Right lobe of liver (tissue), 6 donors: Measurements from ENCODE around the gene CAT. TPM values are rescaled to one million over a fixed set of nuclear protein-coding genes. Genes with fewer than 3 reads are reported as not detected.
A peak's percentile ranks its signal among the peaks of the same experiment; 100 is the strongest.

Experiments
- ATAC-seq, 4 donors: fragments of 200-7000 bp; cut with Tn5 transposase; one replicate each; pipeline ENCODE4 v1.9.1; 2020; ENCODE audit warnings: mild to moderate bottlenecking in 4 of 4, moderate library complexity in 4 of 4
- DNase-seq, 3 donors: peaks; one replicate each; pipeline ENCODE4 v3.0.0-alpha.2; 2020
- H3K27ac ChIP-seq, 3 donors: fragments of 200-600 bp; one replicate each; pipeline ENCODE4 v1.8.0; 2022
- H3K27me3 ChIP-seq, 2 donors: fragments of 200-600 bp; one replicate each; pipeline ENCODE4 v1.8.0; 2022
- H3K36me3 ChIP-seq, 4 donors: fragments of 200-600 bp; sonication (generic) in 1 of 4; one replicate each; pipeline versions ENCODE4 v1.5.1 to v1.8.0; 2017 to 2022; ENCODE audit warnings: control low read depth in 1 of 4
- H3K4me1 ChIP-seq, 4 donors: fragments of 200-600 bp; sonication (generic) in 1 of 4; one replicate each; pipeline versions ENCODE4 v1.5.1 to v1.8.0; 2017 to 2022; ENCODE audit warnings: control low read depth in 1 of 4
- H3K4me3 ChIP-seq, 3 donors: fragments of 200-600 bp; one replicate each; pipeline ENCODE4 v1.8.0; 2022
- H3K9me3 ChIP-seq, 4 donors: fragments of 200-600 bp; sonication (generic) in 1 of 4; one replicate each; pipeline versions ENCODE4 v1.5.1 to v1.8.0; 2017 to 2022; ENCODE audit warnings: control low read depth in 1 of 4
- CTCF ChIP-seq, 4 donors: fragments of 200-600 bp in 3 of 4; fragments of 450-650 bp in 1 of 4; IDR thresholded peaks; one replicate each; pipeline versions ENCODE4 v1.5.1 to v1.8.0; 2016 to 2022; ENCODE audit warnings: antibody characterized with exemption in 4 of 4, mild to moderate bottlenecking in 2 of 4
- POLR2A ChIP-seq: fragments of 450-650 bp; IDR thresholded peaks from one replicate; pipeline ENCODE4 v1.6.1; 2017; ENCODE audit warnings: antibody characterized with exemption, mild to moderate bottlenecking
- WGBS: methylation state at CpG from one replicate; pipeline ENCODE4 v1.1.6; 2018; ENCODE audit warnings: low coverage, low lambda C conversion rate; ENCODE audit not compliant: insufficient coverage; ENCODE audit errors: missing lambda C conversion rate; 5-methylcytosine and 5-hydroxymethylcytosine counted together
- intact Hi-C, 2 donors: fragments of 100-400 bp; cut with DNase I; formaldehyde crosslinking; loops; one replicate each; pipeline versions ENCODE4 v1.11.2 to v1.14.1; 2022
- total RNA-seq, 6 experiments: library from RNA; depleted of rRNA in 2 of 6; stranded (reverse); fragments of >200 nt in 2 of 6; fragmentation: NEBNext Ultra II Directional in 3 of 6; extraction: Animal tissue kit (Norgen Biotek cat#: 25700) in 3 of 6; gene quantifications; one replicate each; pipeline versions ENCODE4 v1.1.0 to v1.2.4, GENCODE V29; 2016 to 2023
- donor health status: DM: no; HTN: yes; CAD: no.
- donor health status: DM: no; HTN: no; CAD: no.
- donor health status: DM: no; HTN: no; CAD: no.
- donor health status: DM: no; HTN: yes; CAD: no.
- donor health status: DM: no; HTN: yes; CAD: no.

The CAT gene
- total RNA-seq, 6 experiments from 2014 or later: 212 to 450 (median 330) TPM

GRCh38 chr11:34432822-34433221 is 5.9 kb upstream of the CAT start:
- H3K27me3 ChIP-seq: no peaks in the 10 kb centered on the region
- H3K36me3 ChIP-seq: no peaks in the 10 kb centered on the region
- WGBS: 60% methylated on average over 5 of the region's 5 CpGs
- no peaks in the 10 kb centered on the region for H3K9me3 ChIP-seq
- peaks cover 0 to 44% (median 9%) of the 10 kb centered on the region in 4 donors for H3K4me1 ChIP-seq
- no peak overlapping the region for H3K27ac ChIP-seq
- H3K4me3 ChIP-seq: no peak overlapping the region
- intact Hi-C loops: no loop called here
- TF ChIP-seq POLR2A (no peak), CTCF (IDR thresholded peaks at IDR 0.05) (no peak)
- DNase-seq: no peak
- no peak for ATAC-seq

- TF ChIP-seq CTCF (IDR thresholded peaks at IDR 0.05): no peak
- TF ChIP-seq POLR2A: no peak
- peak overlapping the region in 1 of 3 donors; percentile 58 for H3K27ac ChIP-seq
- no peaks in the 10 kb centered on the region for H3K9me3 ChIP-seq
- H3K27me3 ChIP-seq: no peaks in the 10 kb centered on the region
- DNase-seq: peak in 1 of 3 donors; percentile 68
- H3K4me3 ChIP-seq: no peak overlapping the region
- no peaks in the 10 kb centered on the region for H3K36me3 ChIP-seq
- H3K4me1 ChIP-seq: peaks cover 0 to 44% (median 8%) of the 10 kb centered on the region in 4 donors
- intact Hi-C loops: no loop called here
- WGBS: 37% methylated on average over 3 of the region's 3 CpGs
- peak in 1 of 4 donors; percentile 34 for ATAC-seq
Observed at GRCh38 chr11:34433899-34434298, 4.8 kb upstream of the CAT start.

GRCh38 chr11:34437224-34438125 is 1.3 kb upstream of the CAT start:
- intact Hi-C loops: no loop called here
- DNase-seq: no peak
- Histone ChIP-seq H3K9me3 (no peaks in the 10 kb centered on the region), H3K27ac (peak overlapping the region; percentile 81 to 98 (median 98)), H3K4me3 (peak overlapping the region in 2 of 3 donors; percentile 85 to 91), H3K27me3 (no peaks in the 10 kb centered on the region), H3K36me3 (no peaks in the 10 kb centered on the region), H3K4me1 (peaks cover 0 to 66% (median 9%) of the 10 kb centered on the region in 4 donors)
- ATAC-seq: peak in 1 of 4 donors; percentile 24
- WGBS: 28% methylated on average over 2 of the region's 2 CpGs
- TF ChIP-seq POLR2A: no peak
- no peak for TF ChIP-seq CTCF (IDR thresholded peaks at IDR 0.05)

- no peaks in the 10 kb centered on the region for H3K9me3 ChIP-seq
- WGBS: 4% methylated on average over 8 of the region's 8 CpGs
- peak; percentile 40 for TF ChIP-seq POLR2A
- TF ChIP-seq CTCF (IDR thresholded peaks at IDR 0.05): no peak
- H3K27me3 ChIP-seq: no peaks in the 10 kb centered on the region
- H3K27ac ChIP-seq: peak overlapping the region; percentile 81 to 98 (median 98)
- H3K4me1 ChIP-seq: peaks cover 0 to 71% (median 14%) of the 10 kb centered on the region in 4 donors
- ATAC-seq: peak; percentile 56 to 73 (median 68)
- intact Hi-C loops: no loop called here
- peak; percentile 37 to 84 (median 66) for DNase-seq
- no peaks in the 10 kb centered on the region for H3K36me3 ChIP-seq
- peak overlapping the region; percentile 77 to 91 (median 85) for H3K4me3 ChIP-seq
Observed at GRCh38 chr11:34439610-34440198, 970 bp downstream of the CAT start.
